Spinal cord (tissue), 10 donors: ENCODE measurements around the gene PRR12. TPM values are rescaled to one million over a fixed set of nuclear protein-coding genes. Genes with fewer than 3 reads are reported as not detected.

Source experiments
- DNase-seq, 6 donors: peaks; one replicate each; pipeline versions ENCODE4 v3.0.0 to v3.0.0-alpha.2; 2013 to 2015; ENCODE audit warnings: low spot score in 6 of 6, low read depth in 4 of 6
- H3K27ac ChIP-seq: one replicate; pipeline ENCODE4 v1.5.1; 2013; ENCODE audit warnings: low read depth, low read length, control low read depth
- H3K27me3 ChIP-seq: one replicate; pipeline ENCODE4 v1.6.1; 2013; ENCODE audit warnings: low read length; ENCODE audit not compliant: control insufficient read depth, insufficient read depth
- H3K36me3 ChIP-seq: one replicate; pipeline ENCODE4 v1.6.1; 2013; ENCODE audit warnings: low read length; ENCODE audit not compliant: control insufficient read depth, insufficient read depth
- H3K4me1 ChIP-seq: one replicate; pipeline ENCODE4 v1.6.1; 2013; ENCODE audit warnings: low read length; ENCODE audit not compliant: control insufficient read depth, insufficient read depth
- H3K4me3 ChIP-seq: one replicate; pipeline ENCODE4 v1.5.1; 2013; ENCODE audit warnings: low read depth, low read length, control low read depth
- H3K9me3 ChIP-seq: one replicate; pipeline ENCODE4 v1.6.1; 2013; ENCODE audit warnings: low read length; ENCODE audit not compliant: control insufficient read depth, insufficient read depth
- WGBS: methylation state at CpG from one replicate; pipeline ENCODE4 v1.1.5; 2013; ENCODE audit warnings: missing lambda C conversion rate; ENCODE audit not compliant: insufficient coverage; 5-methylcytosine and 5-hydroxymethylcytosine counted together
- polyA plus RNA-seq, 2 donors: library from polyadenylated mRNA; unstranded; fragments of 120-200 nt; gene quantifications; one replicate each; pipeline ENCODE4 v1.2.1, GENCODE V29; 2013; ENCODE audit not compliant: insufficient read length in 2 of 2
- total RNA-seq, 2 donors: library from RNA; depleted of rRNA in 1 of 2; stranded (reverse); fragments of 120-200 nt in 1 of 2; fragments of >200 nt in 1 of 2; gene quantifications; one replicate each; pipeline versions ENCODE4 v1.2.3 to v1.2.4, GENCODE V29; 2013 to 2014
- donor health status: healthy.

PRR12 gene
- total and polyA plus RNA-seq, 4 donors = 6.6 to 42.3 (median 22.9) TPM

DNA sequence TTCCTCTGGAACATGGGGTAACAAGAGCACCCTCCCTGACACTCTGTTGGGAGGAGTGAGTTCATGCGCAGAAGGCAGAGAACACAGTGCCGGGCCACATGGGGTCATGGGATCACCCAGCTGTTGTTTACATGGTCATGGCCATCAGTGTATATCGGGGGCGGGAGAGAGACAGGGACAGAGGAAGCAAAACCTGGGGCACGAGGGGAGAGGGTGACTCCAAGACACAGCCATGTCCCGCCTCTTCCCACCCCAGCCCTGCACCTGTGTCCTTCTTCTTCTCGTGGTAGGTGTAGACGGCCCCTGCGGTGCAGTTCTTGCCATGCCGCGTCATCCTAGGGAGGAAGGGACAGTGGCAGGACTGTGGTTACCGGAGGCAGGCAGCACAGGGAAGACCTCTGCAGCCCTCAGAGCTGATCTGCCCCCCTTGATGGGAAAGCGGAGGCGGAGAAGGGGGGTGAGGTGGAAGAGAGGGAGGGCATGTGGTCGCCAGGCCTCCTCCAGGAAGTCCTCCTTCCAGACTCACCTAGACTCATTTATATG, 30.6 kb upstream of the PRR12 start:
- 73% methylated on average over 2 of the region's 15 CpGs for WGBS
- Histone ChIP-seq H3K27ac (no peak overlapping the region), H3K36me3 (peaks cover 53% of the 10 kb centered on the region), H3K4me3 (no peak overlapping the region), H3K4me1 (peaks cover 3% of the 10 kb centered on the region), H3K9me3 (no peaks in the 10 kb centered on the region), H3K27me3 (no peaks in the 10 kb centered on the region)
- no peak for DNase-seq

DNA sequence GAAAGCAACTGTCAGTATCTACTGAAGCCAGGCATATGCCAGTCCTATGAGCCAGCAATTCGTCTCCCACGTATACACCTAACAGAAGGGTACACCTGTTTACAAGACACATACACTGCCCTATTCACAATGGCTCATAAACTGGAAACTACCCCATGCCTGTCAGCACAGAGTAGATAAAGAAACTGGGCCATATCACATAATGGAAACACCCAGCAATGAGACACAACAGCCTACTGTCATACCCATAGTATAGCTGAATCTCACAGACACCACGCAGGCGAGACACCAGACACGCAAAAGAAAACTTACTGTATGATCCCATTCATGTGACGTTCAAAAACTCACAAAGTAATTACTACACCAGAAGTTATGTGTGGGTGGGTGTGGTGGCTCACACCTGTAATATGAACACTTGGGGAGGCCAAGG, 26.4 kb upstream of the PRR12 start:
- H3K4me3 ChIP-seq = no peak overlapping the region
- 94% methylated on average over 2 of the region's 6 CpGs for WGBS
- peaks cover 2% of the 10 kb centered on the region for H3K4me1 ChIP-seq
- H3K27me3 ChIP-seq = no peaks in the 10 kb centered on the region
- DNase-seq = no peak
- H3K9me3 ChIP-seq = no peaks in the 10 kb centered on the region
- H3K36me3 ChIP-seq = peaks cover 14% of the 10 kb centered on the region
- H3K27ac ChIP-seq = no peak overlapping the region

DNA sequence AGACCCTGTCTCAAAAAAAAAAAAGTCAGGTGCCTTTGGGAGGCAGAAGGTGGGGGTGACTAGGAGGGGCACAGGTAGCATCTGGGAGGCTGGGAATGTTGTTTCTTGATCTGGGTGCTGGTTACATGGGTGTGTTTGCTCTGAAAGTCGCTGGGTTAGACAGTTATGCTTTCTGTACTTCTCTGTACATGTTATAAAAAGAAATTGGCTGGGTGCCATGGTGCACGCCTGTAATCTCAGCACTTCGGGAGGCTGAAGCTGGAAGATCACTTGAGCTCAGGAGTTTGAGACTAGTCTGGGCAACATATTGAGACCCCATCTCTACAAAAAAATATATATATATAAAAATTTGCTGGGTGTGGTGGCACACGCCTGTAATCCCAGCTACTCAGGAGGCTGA, 25.7 kb upstream of the PRR12 start:
- Histone ChIP-seq H3K27me3 (no peaks in the 10 kb centered on the region), H3K4me3 (no peak overlapping the region), H3K4me1 (no peaks in the 10 kb centered on the region), H3K36me3 (peaks cover 8% of the 10 kb centered on the region), H3K9me3 (no peaks in the 10 kb centered on the region), H3K27ac (no peak overlapping the region)
- DNase-seq = no peak
- no CpG with 5 or more reads among the region's 4 CpGs for WGBS

DNA sequence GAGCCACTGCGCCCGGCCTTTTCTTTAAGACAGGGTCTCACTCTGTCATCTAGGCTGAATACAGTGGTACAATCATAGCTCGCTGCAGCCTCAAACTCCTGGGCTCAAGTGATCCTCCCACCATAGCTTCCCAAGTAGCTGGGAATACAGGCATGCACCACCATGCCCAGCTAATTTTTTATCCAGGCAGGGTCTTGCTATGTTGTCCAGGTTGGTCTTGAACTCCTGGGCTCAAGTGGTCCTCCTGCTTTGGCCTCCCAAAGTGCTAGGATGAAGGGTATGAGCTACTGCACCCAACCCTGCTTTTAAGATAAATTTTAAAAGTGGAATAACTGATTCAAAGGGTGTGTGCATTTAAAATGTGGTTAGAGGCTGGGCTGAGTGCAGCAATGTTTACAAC, 24.7 kb upstream of the PRR12 start:
- Histone ChIP-seq H3K9me3 (no peaks in the 10 kb centered on the region), H3K27me3 (no peaks in the 10 kb centered on the region), H3K4me3 (no peak overlapping the region), H3K36me3 (peaks cover 3% of the 10 kb centered on the region), H3K4me1 (peaks cover 4% of the 10 kb centered on the region), H3K27ac (no peak overlapping the region)
- WGBS = 90% methylated on average over 3 of the region's 3 CpGs
- DNase-seq = no peak

DNA sequence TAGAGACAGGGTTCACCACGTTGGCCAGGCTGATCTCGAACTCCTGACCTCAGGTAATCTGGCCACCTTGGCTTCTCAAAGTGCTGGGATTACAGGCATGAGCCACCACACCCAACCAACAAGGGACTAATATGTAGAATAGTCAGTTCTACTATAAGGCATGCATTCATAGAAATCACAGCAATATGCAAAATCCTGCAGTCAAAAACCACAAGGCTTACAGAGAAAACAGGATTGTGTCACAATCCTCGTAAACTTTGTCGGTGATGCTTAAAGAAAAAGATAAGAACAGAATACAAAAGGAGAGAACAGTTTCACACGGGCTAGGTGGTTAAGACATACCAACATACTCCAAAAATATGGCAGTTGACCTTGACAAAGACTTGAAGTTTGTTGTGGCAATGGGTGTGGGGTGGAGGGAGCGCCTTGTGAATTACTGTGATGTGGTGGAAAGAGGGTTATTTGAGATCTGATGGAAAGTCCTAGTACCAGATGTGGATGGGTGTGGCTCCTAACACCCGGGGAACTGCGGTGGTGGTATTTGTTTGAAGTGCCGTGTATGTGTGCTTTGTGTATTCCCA, 23.0 kb upstream of the PRR12 start:
- peaks cover under 1% of the 10 kb centered on the region for H3K36me3 ChIP-seq
- H3K4me1 ChIP-seq = peaks cover 4% of the 10 kb centered on the region
- no peak for DNase-seq
- H3K27me3 ChIP-seq = no peaks in the 10 kb centered on the region
- H3K9me3 ChIP-seq = no peaks in the 10 kb centered on the region
- H3K4me3 ChIP-seq = no peak overlapping the region
- peak overlapping the region; percentile 30 for H3K27ac ChIP-seq
- 86% methylated on average over 1 of the region's 9 CpGs for WGBS

DNA sequence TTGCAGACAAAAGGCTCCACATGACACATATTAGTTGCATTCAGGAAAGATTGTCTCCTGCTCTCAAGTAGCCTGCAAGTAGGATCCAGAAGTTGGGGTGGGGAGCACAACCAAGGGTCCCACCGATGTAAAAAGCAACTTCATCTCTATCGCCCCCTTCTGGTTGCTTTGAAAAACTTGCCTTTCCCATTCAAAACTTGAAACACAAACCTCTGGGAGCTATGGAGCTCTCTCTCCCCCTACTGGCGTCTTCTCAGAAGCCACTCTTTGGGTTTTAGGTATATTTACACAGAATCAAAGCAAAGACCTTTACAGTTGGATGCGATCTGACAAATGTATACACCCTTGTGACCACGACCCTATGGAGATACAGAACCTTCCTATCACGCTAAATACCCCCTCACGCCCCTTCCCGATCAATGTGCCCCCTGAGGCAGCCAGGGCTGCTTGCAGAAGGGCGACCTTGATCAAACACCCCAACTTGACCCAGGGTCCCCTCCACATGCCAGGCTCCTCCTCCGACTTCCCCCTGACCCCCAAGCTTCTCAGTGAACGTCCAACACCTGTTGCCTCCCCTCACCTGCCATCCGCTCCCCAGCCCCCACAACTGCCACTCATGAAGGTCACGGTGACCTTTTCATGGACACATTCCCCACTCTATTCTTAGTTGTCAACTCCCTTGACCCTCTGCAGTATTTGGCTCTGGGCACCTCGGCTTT, 20.7 kb upstream of the PRR12 start:
- Histone ChIP-seq H3K9me3 (no peaks in the 10 kb centered on the region), H3K4me1 (peaks cover 4% of the 10 kb centered on the region), H3K36me3 (peaks cover 16% of the 10 kb centered on the region), H3K4me3 (no peak overlapping the region), H3K27ac (no peak overlapping the region), H3K27me3 (no peaks in the 10 kb centered on the region)
- WGBS = 29% methylated on average over 13 of the region's 14 CpGs
- peak in 3 of 6 donors; percentile 60 to 92 (median 88) for DNase-seq

DNA sequence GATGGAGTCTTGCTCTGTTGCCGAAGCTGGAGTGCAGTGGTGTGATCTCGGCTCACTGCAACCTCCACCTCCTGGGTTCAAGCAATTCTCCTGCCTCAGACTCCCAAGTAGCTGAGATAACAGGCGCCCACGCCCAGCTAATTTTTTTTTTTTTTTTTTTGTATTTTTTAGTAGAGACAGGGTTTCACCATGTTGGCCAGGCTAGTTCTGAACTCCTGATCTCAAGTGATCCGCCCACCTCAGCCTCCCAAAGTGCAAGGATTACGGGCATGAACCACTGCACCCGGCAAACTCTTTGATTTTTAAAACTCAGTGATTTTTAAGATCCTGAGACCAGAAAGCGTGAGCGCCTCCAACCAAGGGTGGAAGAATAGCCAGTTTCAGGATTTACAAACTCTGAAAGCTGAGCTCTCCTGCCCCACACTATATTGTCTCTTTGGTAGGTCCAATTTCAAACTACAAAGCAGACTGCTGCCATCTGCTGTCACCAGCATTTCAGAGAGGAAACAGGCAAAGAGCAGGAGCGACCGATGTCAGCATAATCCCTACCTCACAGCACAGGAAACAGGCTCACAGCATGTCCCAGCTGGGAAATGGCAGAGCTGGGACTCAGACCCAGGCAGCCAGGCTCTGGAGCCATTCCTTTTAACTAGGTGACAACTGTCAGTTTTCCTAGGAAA, 19.8 kb upstream of the PRR12 start:
- no peak overlapping the region for H3K27ac ChIP-seq
- peak in 2 of 6 donors; percentile 48 to 55 for DNase-seq

DNA sequence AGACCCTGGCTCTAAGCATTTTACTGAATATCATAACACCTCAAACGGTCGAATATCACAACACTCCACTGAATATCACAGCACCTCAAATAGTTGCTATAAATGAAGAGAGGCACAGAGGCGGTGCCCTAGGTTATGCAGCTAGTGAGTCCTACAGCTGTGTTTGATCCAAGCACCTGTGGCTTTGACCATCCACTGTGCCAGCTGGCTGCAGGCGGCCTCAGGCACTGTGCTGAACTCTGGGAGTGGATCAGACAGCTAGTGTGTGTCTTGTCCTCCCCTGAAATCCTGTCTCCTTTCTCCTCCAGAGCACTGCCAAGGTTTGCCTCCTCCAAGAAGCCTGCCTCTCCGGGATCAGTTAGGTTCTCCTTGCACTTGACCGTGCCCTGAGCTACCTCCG, 18.0 kb upstream of the PRR12 start:
- H3K4me3 ChIP-seq = no peak overlapping the region
- peaks cover 23% of the 10 kb centered on the region for H3K36me3 ChIP-seq
- H3K9me3 ChIP-seq = no peaks in the 10 kb centered on the region
- no peaks in the 10 kb centered on the region for H3K27me3 ChIP-seq
- peaks cover 4% of the 10 kb centered on the region for H3K4me1 ChIP-seq
- no peak for DNase-seq
- no peak overlapping the region for H3K27ac ChIP-seq
- WGBS = 90% methylated on average over 4 of the region's 7 CpGs

More for the DNA sequence above, 19.8 kb upstream of the PRR12 start:
- Histone ChIP-seq H3K4me3 (no peak overlapping the region), H3K27me3 (no peaks in the 10 kb centered on the region), H3K36me3 (peaks cover 21% of the 10 kb centered on the region), H3K4me1 (peaks cover 4% of the 10 kb centered on the region), H3K9me3 (no peaks in the 10 kb centered on the region)
- 73% methylated on average over 6 of the region's 11 CpGs for whole genome bisulfite sequencing

DNA sequence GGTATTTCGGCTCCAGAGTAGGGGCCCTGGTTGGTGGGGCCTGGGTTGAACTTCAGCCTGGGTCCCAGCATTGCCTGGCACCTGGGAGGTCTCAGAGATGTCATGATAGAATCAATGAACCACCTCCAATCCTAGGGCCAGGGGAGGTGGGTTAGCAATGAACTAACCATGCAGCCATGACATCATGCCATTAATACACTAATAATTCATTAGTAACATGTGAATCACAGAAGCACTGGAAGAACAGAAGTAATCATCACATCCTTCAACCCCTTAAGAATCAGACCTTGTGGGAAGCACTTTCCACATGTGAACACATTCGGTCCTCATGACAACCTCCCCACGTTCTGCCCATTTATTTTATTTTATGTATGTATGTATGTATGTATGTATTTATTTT, 17.6 kb upstream of the PRR12 start:
- no CpG with 5 or more reads among the region's 3 CpGs for WGBS
- H3K4me3 ChIP-seq = no peak overlapping the region
- no peak for DNase-seq
- no peak overlapping the region for H3K27ac ChIP-seq
- H3K4me1 ChIP-seq = peaks cover 4% of the 10 kb centered on the region
- no peaks in the 10 kb centered on the region for H3K9me3 ChIP-seq
- H3K36me3 ChIP-seq = peaks cover 23% of the 10 kb centered on the region
- H3K27me3 ChIP-seq = no peaks in the 10 kb centered on the region
